ENCODE measurements around the gene LCN12. TPM values are rescaled to one million over a fixed set of nuclear protein-coding genes. Genes with fewer than 3 reads are reported as not detected.

The LCN12 gene, protein sequence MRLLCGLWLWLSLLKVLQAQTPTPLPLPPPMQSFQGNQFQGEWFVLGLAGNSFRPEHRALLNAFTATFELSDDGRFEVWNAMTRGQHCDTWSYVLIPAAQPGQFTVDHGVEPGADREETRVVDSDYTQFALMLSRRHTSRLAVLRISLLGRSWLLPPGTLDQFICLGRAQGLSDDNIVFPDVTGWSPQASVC
- total RNA-seq, result not detected in 2 replicates

DNA sequence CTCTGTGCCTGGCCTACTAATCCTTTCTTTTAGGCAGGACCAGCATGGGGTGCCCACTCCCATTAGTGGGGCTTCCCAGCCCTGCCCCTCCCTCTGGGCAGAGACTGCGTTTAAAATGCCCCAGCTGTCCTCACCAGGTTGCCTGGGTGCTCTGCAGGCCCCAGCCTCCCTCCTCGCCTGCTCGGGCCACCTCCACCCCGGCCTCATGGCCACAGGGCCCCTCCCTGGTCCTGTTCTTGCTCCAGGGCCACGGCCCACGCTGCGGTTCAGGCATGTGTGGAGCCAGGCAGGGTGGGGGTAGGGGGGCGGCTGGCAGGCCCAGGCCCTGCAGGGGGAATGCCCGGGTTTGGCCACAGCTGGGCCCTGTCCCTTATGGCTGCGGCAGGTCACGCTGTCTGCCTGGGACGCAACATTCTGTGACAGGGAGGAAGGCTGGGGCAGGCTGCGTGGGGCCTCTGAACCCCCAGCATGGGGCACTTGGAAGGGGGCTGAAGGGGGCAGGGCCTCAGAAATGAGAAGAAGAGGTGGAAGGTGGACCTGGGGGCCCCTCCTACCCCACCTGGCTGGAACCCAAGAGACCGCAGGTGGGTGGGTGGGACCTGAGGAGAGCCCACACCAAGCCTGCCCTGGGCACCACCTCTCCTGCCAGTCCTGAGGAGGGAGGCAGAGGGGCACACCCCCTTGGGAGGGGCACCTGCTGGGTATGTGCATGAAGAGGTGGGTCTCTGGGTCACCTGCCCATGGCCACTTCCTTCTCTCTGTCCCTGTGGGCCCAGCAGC is at the start of gene LCN12:
Gene LCN12 (plus strand): TSS at position 733 of the 780 bp plus-strand sequence. CDS start 55 bp downstream, outside the sequence.

GRCh38 chr9:136944519-136945332 is 7.3 kb upstream of the LCN12 start, which contains the start of the genes C8G and FBXW5:
Gene C8G (plus strand): TSS chr9:136945243. CDS start chr9:136945321, 78 bp downstream.
Gene FBXW5 (minus strand): TSS chr9:136944738. CDS start chr9:136944083, 655 bp downstream.

DNA sequence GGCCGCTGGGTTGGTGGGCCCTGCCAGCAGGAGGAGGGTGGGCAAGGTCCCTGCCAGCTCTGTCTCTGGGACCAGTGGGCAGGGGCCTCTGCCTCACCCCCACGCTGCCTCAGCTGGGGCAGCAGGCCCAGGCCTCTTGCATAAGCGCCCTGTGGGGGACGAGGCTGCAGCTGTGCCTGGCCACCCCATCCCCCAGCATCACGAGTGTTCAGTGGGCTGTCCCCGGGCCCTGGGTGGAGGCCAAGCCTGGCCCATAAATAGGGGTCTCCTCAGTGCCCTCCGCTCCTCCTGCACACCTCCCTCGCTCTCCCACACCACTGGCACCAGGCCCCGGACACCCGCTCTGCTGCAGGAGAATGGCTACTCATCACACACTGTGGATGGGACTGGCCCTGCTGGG is 25.1 kb downstream of the LCN12 start, which contains the start of gene PTGDS:
Gene PTGDS (plus strand): TSS at position 282 of the 400 bp plus-strand sequence. CDS start 75 bp downstream, at position 357.

GRCh38 chr9:136982232-136983051 is 30.4 kb downstream of the LCN12 start, which contains the start of gene LCNL1:
Gene LCNL1 (plus strand): TSS chr9:136982993. CDS start chr9:136983587, 594 bp downstream.

GRCh38 chr9:136991993-136992818 is 40.1 kb downstream of the LCN12 start, which contains the start of gene PAXX:
Gene PAXX (plus strand): TSS chr9:136992422. CDS start chr9:136992444, 22 bp downstream.

DNA sequence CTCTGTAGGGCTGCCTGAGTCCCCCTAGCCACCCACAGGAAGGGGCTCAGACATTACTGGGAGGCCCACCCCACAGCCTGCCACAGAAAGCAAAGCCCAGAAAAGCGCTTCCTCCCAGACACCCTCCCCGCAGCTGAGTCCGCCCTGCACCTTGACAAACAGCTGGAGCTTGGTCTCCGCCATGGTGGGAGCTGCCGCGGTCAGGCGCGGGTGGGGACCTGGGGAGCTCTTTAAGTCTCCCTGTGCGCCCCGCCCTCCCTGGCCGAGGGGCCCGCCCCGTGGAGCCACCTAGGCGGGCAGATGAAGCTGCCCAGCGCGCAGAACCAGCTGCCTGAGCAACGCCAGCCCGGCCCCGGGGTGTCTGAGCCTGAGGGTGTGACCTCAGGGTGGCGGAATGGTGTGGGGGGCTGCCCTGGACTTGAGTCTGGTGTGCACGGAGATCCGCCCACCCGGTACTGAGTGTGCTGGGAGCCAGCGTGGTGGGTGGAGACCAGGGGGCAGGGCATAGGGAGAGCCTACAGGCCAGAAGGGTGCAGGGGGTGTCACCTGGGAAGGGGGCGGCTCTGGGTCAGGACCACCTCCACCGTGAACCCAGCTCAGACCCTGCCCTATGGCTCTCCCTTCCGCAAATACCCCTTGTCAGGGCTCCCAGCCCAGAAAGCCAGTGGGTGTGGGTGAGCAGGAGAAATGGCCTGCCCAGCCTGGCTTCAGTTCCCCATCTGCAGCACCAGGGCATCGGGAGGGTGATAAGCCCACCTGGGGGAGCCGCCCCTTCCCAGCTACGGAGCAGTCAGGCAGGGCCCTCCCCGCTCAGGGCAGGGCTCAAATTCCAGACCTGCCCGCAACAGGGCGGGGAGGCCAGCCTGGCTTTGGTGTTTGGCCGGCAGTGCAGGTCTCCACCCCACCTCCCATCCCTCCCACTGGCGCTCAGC is 44.6 kb downstream of the LCN12 start, which contains the start of gene CLIC3:
Gene CLIC3 (minus strand): TSS at position 208 of the 932 bp plus-strand sequence. CDS start 25 bp downstream, at position 183.

Other genes with a start within 250 kb of the LCN12 start
- 0.69 and 1.1 TPM in 2 replicates for gene DIPK1B, start 239.7 kb upstream of the LCN12 start, total RNA-seq
- gene LCN10, start 209.3 kb upstream of the LCN12 start, total RNA-seq, result 0.16 TPM in 1 of 2 replicates, not detected in the other
- not detected in 2 replicates for gene LCN6, start 203.7 kb upstream of the LCN12 start, total RNA-seq
- gene LCN8, start 194.0 kb upstream of the LCN12 start, total RNA-seq, result not detected in 2 replicates
- not detected in 2 replicates for gene LCN15, start 187.8 kb upstream of the LCN12 start, total RNA-seq
- gene TMEM141, start 160.9 kb upstream of the LCN12 start, total RNA-seq, result 44.7 and 44.8 TPM in 2 replicates
- 0.32 and 0.43 TPM in 2 replicates for gene CCDC183, start 155.9 kb upstream of the LCN12 start, total RNA-seq
- gene RABL6, start 144.3 kb upstream of the LCN12 start, total RNA-seq, result 54.9 and 57.4 TPM in 2 replicates
- gene AJM1, start 109.8 kb upstream of the LCN12 start, total RNA-seq, result 0.95 and 1.5 TPM in 2 replicates
- 177 and 292 TPM in 2 replicates for gene PHPT1, start 102.9 kb upstream of the LCN12 start, total RNA-seq
- 0.32 and 1.1 TPM in 2 replicates for gene MAMDC4, start 99.9 kb upstream of the LCN12 start, total RNA-seq
- 386 and 552 TPM in 2 replicates for gene EDF1, start 86.0 kb upstream of the LCN12 start, total RNA-seq
- 6.0 and 9.2 TPM in 2 replicates for gene TRAF2, start 65.8 kb upstream of the LCN12 start, total RNA-seq
- gene FBXW5, start 7.5 kb upstream of the LCN12 start, total RNA-seq, result 107 and 184 TPM in 2 replicates
- 0.32 and 0.69 TPM in 2 replicates for gene C8G, start 7.0 kb upstream of the LCN12 start, total RNA-seq
- gene PTGDS, start 25.2 kb downstream of the LCN12 start, total RNA-seq, result 0.79 and 6.0 TPM in 2 replicates
- 0.16 and 0.34 TPM in 2 replicates for gene LCNL1, start 30.7 kb downstream of the LCN12 start, total RNA-seq
- 5.8 and 8.5 TPM in 2 replicates for gene PAXX, start 40.1 kb downstream of the LCN12 start, total RNA-seq
- 6.8 and 8.2 TPM in 2 replicates for gene CLIC3, start 44.3 kb downstream of the LCN12 start, total RNA-seq
- gene ABCA2, start 76.0 kb downstream of the LCN12 start, total RNA-seq, result 14.2 and 23.9 TPM in 2 replicates
- gene FUT7, start 79.8 kb downstream of the LCN12 start, total RNA-seq, result not detected in 2 replicates
- gene NPDC1, start 93.9 kb downstream of the LCN12 start, total RNA-seq, result 11.5 and 13.1 TPM in 2 replicates
- under 0.01 TPM in 1 of 2 replicates, not detected in the other for gene ENTPD2, start 101.8 kb downstream of the LCN12 start, total RNA-seq
- 0.26 and 0.47 TPM in 2 replicates for gene SAPCD2, start 118.3 kb downstream of the LCN12 start, total RNA-seq
- 16.2 and 18.1 TPM in 2 replicates for gene UAP1L1, start 125.2 kb downstream of the LCN12 start, total RNA-seq
- 73.7 and 76.9 TPM in 2 replicates for gene MAN1B1, start 134.7 kb downstream of the LCN12 start, total RNA-seq
- 67.8 and 115 TPM in 2 replicates for gene DPP7, start 162.5 kb downstream of the LCN12 start, total RNA-seq
- gene GRIN1, start 186.9 kb downstream of the LCN12 start, total RNA-seq, result under 0.01 TPM in 1 of 2 replicates, not detected in the other
- gene LRRC26, start 217.8 kb downstream of the LCN12 start, total RNA-seq, result not detected in 2 replicates
- not detected in 2 replicates for gene TMEM210, start 219.8 kb downstream of the LCN12 start, total RNA-seq
- gene ANAPC2, start 236.3 kb downstream of the LCN12 start, total RNA-seq, result 27.1 and 29.3 TPM in 2 replicates
- gene SSNA1, start 236.4 kb downstream of the LCN12 start, total RNA-seq, result 58.4 and 64.2 TPM in 2 replicates
- 3.9 and 5.4 TPM in 2 replicates for gene TPRN, start 248.5 kb downstream of the LCN12 start, total RNA-seq